Choroid plexus epithelial cell (primary cell): Measurements from ENCODE around the gene NR3C1.
A peak's percentile ranks its signal among the peaks of the same experiment; 100 is the strongest.
"Not testable (repeated sequence)": the region's sequence is repeated elsewhere in the genome, so short reads cannot be mapped to it uniquely, and the experiment has no call there.

Experiments used
- DNase-seq: peaks from one replicate; pipeline ENCODE4 v3.0.0-alpha.2; 2010; ENCODE audit warnings: low read depth
- H3K4me3 ChIP-seq: 2 replicates; pipeline ENCODE4 v1.5.1; 2011; ENCODE audit warnings: low read depth, mild to moderate bottlenecking, control low read depth, low read length, moderate library complexity
- TF ChIP-seq, protein P1 (sequence below): conservative IDR thresholded peaks from 2 replicates; pipeline ENCODE4 v1.5.1; 2011; ENCODE audit warnings: low read depth, mild to moderate bottlenecking, control low read depth, inconsistent platforms, low read length, moderate library complexity

Gene NR3C1

DNA sequence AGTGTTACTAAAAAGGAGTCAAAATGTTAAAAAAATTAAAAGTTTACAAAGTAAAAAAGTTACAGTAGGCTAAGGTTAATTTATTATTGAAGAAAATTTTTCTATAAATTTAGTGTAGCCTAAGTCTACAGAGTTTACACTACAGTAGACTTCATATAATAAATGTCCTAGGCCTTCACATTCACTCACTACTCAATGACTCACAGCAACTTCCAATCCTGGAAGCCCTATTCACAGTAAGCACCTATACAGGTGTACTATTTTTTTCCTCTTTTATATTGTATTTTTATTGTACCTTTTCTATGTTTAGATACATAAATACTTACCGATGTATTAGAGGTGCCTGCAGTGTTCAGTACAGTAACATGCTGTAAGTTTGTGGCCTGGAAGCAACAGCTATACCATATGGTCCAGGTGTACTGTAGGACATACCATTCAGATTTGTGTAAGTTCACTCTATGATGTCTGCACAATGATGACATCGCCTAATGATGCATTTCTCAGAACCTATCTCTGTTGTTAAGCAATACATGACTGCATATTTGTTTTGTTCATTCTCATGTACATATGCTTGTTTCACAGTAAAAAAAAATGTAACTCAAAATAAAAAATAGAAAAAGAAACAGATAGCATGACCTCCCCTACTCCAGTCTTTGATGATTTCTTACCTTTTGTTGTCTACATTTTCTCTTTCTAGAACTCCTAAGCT is 64.7 kb downstream of the NR3C1 start:
- no peak overlapping the region for H3K4me3 ChIP-seq
- TF ChIP-seq, protein P1, sequence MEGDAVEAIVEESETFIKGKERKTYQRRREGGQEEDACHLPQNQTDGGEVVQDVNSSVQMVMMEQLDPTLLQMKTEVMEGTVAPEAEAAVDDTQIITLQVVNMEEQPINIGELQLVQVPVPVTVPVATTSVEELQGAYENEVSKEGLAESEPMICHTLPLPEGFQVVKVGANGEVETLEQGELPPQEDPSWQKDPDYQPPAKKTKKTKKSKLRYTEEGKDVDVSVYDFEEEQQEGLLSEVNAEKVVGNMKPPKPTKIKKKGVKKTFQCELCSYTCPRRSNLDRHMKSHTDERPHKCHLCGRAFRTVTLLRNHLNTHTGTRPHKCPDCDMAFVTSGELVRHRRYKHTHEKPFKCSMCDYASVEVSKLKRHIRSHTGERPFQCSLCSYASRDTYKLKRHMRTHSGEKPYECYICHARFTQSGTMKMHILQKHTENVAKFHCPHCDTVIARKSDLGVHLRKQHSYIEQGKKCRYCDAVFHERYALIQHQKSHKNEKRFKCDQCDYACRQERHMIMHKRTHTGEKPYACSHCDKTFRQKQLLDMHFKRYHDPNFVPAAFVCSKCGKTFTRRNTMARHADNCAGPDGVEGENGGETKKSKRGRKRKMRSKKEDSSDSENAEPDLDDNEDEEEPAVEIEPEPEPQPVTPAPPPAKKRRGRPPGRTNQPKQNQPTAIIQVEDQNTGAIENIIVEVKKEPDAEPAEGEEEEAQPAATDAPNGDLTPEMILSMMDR, result no peak
- DNase-seq, result peak; percentile 83

DNA sequence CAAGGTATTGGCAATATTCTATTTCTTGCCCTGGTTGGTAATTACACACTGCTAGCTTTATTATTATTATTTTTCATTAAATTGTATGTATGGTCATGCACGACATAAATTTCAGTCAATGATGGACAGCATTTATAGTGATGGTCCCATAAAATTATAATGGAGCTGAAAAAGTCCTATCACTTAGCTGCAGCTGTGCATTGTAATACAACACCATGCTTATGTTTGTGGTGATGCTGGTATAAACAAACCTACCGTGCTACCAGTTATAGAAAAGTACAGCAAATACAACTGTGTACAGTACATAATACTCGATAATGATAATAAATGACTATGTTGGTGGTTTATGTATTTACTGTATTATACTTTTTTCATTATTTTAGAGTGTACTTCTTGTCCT is 65.5 kb downstream of the NR3C1 start:
- DNase-seq, result peak; percentile 47
- TF ChIP-seq, protein P1, result no peak
- H3K4me3 ChIP-seq, result no peak overlapping the region

DNA sequence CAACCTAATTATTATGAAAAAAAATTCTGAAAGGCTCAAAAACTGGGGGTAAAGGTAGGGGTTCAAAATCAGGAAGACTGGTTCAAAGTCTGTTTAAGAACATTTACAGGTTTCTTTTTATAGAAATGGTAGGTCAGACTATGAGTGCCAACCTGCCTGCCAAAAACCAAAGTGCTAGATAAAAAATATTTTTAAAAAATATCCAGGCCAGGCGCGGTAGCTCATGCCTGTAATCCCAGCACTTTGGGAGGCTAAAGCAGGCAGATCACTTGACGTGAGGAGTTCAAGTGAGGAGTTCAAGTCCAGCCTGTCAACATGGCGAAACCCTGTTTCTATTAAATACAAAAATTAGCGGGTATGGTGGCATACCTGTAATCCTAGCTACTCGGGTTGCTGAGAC is 67.0 kb downstream of the NR3C1 start:
- TF ChIP-seq, protein P1, result no peak
- no peak for DNase-seq
- no peak overlapping the region for H3K4me3 ChIP-seq

DNA sequence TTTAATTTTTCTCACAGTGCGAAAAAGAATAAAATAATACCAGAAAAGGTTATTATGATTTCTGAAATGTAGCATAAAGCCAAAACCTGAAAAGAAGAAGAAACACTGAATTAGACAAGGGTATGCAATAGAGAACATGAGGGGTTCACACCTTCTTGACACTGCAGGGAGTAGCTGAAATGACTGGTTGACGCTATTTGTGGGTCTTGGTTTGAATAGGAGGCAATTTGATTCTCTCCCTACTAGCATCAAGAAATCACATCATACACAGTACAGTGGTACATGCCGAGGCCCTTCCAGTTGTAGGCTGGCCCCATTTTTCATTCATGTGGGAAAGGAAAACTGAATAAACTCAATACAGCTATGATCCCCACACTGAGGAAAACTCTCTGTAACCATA is 68.6 kb downstream of the NR3C1 start:
- H3K4me3 ChIP-seq, result no peak overlapping the region
- no peak for DNase-seq
- TF ChIP-seq, protein P1, result no peak

DNA sequence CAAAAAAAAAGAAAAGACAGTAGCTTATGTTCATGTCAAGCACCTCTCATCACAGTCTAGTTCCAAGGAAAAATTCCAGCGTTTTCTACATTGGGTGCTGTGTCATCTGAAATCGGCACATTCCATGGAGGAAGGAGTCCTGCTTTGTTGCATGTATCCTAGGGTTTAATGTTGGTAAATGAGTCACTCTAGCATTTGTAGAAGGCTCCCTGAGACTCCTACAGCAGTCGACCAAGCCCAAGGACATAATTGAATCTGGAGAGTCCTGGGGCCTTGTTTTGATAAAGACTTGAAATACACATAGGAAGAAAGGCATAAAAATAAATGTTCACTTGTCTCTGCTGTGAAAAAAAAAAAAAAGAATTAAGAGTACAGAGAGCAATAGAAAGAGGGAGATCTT is 69.1 kb downstream of the NR3C1 start:
- DNase-seq, H3K4me3 ChIP-seq: not testable (repeated sequence)

DNA sequence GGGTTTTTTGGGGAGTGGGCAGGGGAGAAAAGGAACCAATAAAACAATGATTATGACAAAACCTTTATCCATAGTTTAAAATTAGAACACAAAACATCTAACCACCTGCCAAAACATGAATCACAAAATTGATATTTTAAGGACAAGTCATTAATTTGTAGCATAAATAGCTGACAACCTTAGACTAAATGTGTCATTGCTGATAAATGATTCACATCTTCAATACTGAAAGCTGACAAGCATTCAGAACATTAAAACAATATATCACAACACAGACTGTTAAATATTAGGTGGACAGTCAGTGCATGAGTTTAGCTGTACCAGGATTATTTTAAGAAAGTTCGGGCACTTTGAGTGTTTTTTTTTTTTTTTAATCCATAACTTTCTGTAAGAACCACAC is 71.5 kb downstream of the NR3C1 start:
- DNase-seq, result no peak
- no peak overlapping the region for H3K4me3 ChIP-seq
- TF ChIP-seq, protein P1, result no peak

DNA sequence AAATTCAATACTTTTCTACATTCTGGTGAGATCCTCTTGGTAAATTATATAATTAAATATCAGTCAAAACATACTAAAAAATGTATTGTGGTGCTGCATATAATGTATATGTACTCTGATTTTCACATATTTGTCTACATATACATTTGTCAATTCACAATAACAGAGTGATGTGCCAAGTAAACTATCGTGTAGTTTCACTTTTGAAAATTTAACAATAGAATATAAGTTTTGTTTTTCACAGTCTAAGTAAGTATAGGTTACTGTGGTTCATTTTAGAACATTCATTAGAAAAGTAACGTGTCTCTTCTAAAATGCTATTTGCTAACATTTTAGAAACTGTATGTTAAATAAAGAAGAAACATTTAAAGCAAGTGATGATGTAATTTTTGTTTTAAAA is 73.6 kb downstream of the NR3C1 start:
- TF ChIP-seq, protein P1, result no peak
- H3K4me3 ChIP-seq, result no peak overlapping the region

More for the DNA sequence above, 73.6 kb downstream of the NR3C1 start:
- no peak for DNase-seq
